Keratinocyte (primary cell): Measurements from ENCODE around the gene TTC28. TPM values are rescaled to one million over a fixed set of nuclear protein-coding genes. Genes with fewer than 3 reads are reported as not detected.

Experiments used
- DNase-seq: peaks from one replicate; pipeline ENCODE4 v3.0.0-alpha.2; 2011; ENCODE audit warnings: low read depth, missing footprints, low spot score
- FAIRE-seq: peaks from 2 replicates; lab custom pipeline; 2011; peaks lifted over from hg19 to GRCh38; lab: Jason Lieb, UNC
- H2AFZ ChIP-seq: 2 replicates; pipeline ENCODE4 v1.6.0; 2012; ENCODE audit warnings: low read length, control low read depth, inconsistent platforms; ENCODE audit not compliant: control insufficient read depth
- H3K27ac ChIP-seq: 2 replicates; pipeline ENCODE4 v1.5.1; 2011; ENCODE audit warnings: low read length; ENCODE audit not compliant: control insufficient read depth, insufficient read depth
- H3K27me3 ChIP-seq: 3 replicates; pipeline ENCODE4 v1.6.0; 2011; ENCODE audit warnings: low read length; ENCODE audit not compliant: control insufficient read depth, insufficient read depth; ENCODE audit errors: extremely low read depth
- H3K36me3 ChIP-seq, 2 experiments: 2 replicates in 1 of 2; 3 replicates in 1 of 2; pipeline ENCODE4 v1.5.1; 2011; ENCODE audit warnings: low read length in 2 of 2, mild to moderate bottlenecking in 1 of 2; ENCODE audit not compliant: control insufficient read depth in 2 of 2, insufficient read depth in 2 of 2; ENCODE audit errors: extremely low read depth in 1 of 2
- H3K4me1 ChIP-seq: 3 replicates; pipeline ENCODE4 v1.5.1; 2011; ENCODE audit warnings: low read length; ENCODE audit not compliant: control insufficient read depth, insufficient read depth; ENCODE audit errors: extremely low read depth
- H3K4me2 ChIP-seq: 3 replicates; pipeline ENCODE4 v1.6.0; 2011; ENCODE audit warnings: low read depth, low read length; ENCODE audit not compliant: control insufficient read depth, insufficient read depth; ENCODE audit errors: extremely low read depth
- H3K4me3 ChIP-seq, 3 experiments: fragments of 200-600 bp in 1 of 3; sonication (generic) in 1 of 3; 2 replicates in 2 of 3; 3 replicates in 1 of 3; pipeline ENCODE4 v1.5.1; 2011 to 2016; ENCODE audit warnings: low read length in 3 of 3, mild to moderate bottlenecking in 3 of 3, control low read depth in 2 of 3, inconsistent platforms in 1 of 3, low read depth in 1 of 3, mixed read lengths in 1 of 3, mixed run types in 1 of 3, moderate library complexity in 1 of 3; ENCODE audit not compliant: control insufficient read depth in 2 of 3, insufficient read depth in 2 of 3; ENCODE audit errors: extremely low read depth in 1 of 3
- H3K79me2 ChIP-seq: 2 replicates; pipeline ENCODE4 v1.6.0; 2012; ENCODE audit warnings: low read length; ENCODE audit not compliant: control insufficient read depth, insufficient read depth
- H3K9ac ChIP-seq: 3 replicates; pipeline ENCODE4 v1.6.0; 2011; ENCODE audit warnings: low read length; ENCODE audit not compliant: control insufficient read depth, insufficient read depth; ENCODE audit errors: extremely low read depth
- H3K9me1 ChIP-seq: 3 replicates; pipeline ENCODE4 v1.6.0; 2011; ENCODE audit warnings: low read length; ENCODE audit not compliant: control insufficient read depth, insufficient read depth; ENCODE audit errors: extremely low read depth
- H3K9me3 ChIP-seq: 2 replicates; pipeline ENCODE4 v1.5.1; 2012; ENCODE audit warnings: low read depth, low read length; ENCODE audit not compliant: control insufficient read depth
- H4K20me1 ChIP-seq: 3 replicates; pipeline ENCODE4 v1.6.0; 2011; ENCODE audit warnings: low read length; ENCODE audit not compliant: control insufficient read depth, insufficient read depth; ENCODE audit errors: extremely low read depth
- CTCF ChIP-seq, 3 experiments: IDR thresholded peaks in 1 of 3; conservative IDR thresholded peaks in 1 of 3; optimal IDR thresholded peaks in 1 of 3; 2 replicates in 2 of 3; 3 replicates in 1 of 3; pipeline versions ENCODE3 to v1.5.1; 2011; ENCODE audit warnings: low read length in 3 of 3, mild to moderate bottlenecking in 3 of 3, moderate library complexity in 2 of 3, control low read depth in 1 of 3, inconsistent platforms in 1 of 3; ENCODE audit not compliant: insufficient read depth in 2 of 3; ENCODE audit errors: extremely low read depth in 1 of 3
- EZH2 ChIP-seq: IDR thresholded peaks from one replicate; pipeline ENCODE4 v1.6.1; 2012; ENCODE audit warnings: inconsistent platforms, mild to moderate bottlenecking, low read length, moderate library complexity
- dilution Hi-C: fragments of 300-500 bp; cut with MboI; formaldehyde crosslinking; loops from one replicate; pipeline ENCODE4 v1.7.0; 2020; ENCODE audit warnings: low sequenced_read_pairs; ENCODE audit not compliant: extremely low pct_ligation_motif_present
- polyA plus RNA-seq, 5 experiments: library from polyadenylated mRNA; depleted of rRNA in 3 of 5; stranded (reverse) in 3 of 5; stranded (forward) in 1 of 5; unstranded in 1 of 5; fragments of >200 nt; gene quantifications; 1 replicate in 1 of 5; 2 replicates in 3 of 5; 3 replicates in 1 of 5; pipeline versions ENCODE4 v1.2.1 to v1.2.3, GENCODE V29; 2011 to 2012; ENCODE audit warnings: missing spikeins in 2 of 5, low read depth in 1 of 5, low replicate concordance in 1 of 5

TTC28 gene
- polyA plus RNA-seq, 1 donor (not counting 4 experiments of a cell fraction or from before 2014, with no cell fraction given): 0.66 TPM

- Histone ChIP-seq H3K9me3 (no peaks in the 10 kb centered on the region), H3K9ac (no peak overlapping the region), H3K9me1 (no peaks in the 10 kb centered on the region), H2AFZ (no peak overlapping the region), H3K4me2 (no peak overlapping the region), H4K20me1 (no peaks in the 10 kb centered on the region), H3K27me3 (no peaks in the 10 kb centered on the region), H3K4me3 (no peak overlapping the region), H3K4me1 (peaks cover 7% of the 10 kb centered on the region), H3K27ac (no peak overlapping the region), H3K79me2 (no peaks in the 10 kb centered on the region), H3K36me3 (no peaks in the 10 kb centered on the region)
- TF ChIP-seq EZH2: no peak
- no peak for TF ChIP-seq CTCF (optimal IDR thresholded peaks at IDR 0.05 in 1 of 3, IDR thresholded peaks at IDR 0.05 in 1 of 3, conservative IDR thresholded peaks at IDR 0.05 in 1 of 3; ENCODE audit: extremely low read depth in 1 of 3, insufficient read depth in 2 of 3, low read length in 3 of 3)
- dilution Hi-C loops: no loop called here
- DNase-seq (no peak), FAIRE-seq (no peak)
These were observed 131.2 kb downstream of the TTC28 start for GRCh38 chr22:28548406-28548805.

- dilution Hi-C loops: no loop called here
- H3K79me2 ChIP-seq: no peaks in the 10 kb centered on the region
- H3K27me3 ChIP-seq: no peaks in the 10 kb centered on the region
- TF ChIP-seq CTCF (optimal IDR thresholded peaks at IDR 0.05 in 1 of 3, IDR thresholded peaks at IDR 0.05 in 1 of 3, conservative IDR thresholded peaks at IDR 0.05 in 1 of 3; ENCODE audit: extremely low read depth in 1 of 3, insufficient read depth in 2 of 3, low read length in 3 of 3) (no peak), EZH2 (no peak)
- H2AFZ ChIP-seq: no peak overlapping the region
- H3K4me1 ChIP-seq: peaks cover 7% of the 10 kb centered on the region
- no peaks in the 10 kb centered on the region for H4K20me1 ChIP-seq
- no peak overlapping the region for H3K27ac ChIP-seq
- no peaks in the 10 kb centered on the region for H3K36me3 ChIP-seq
- no peak for DNase-seq
- no peaks in the 10 kb centered on the region for H3K9me1 ChIP-seq
- H3K9ac ChIP-seq: no peak overlapping the region
- H3K4me3 ChIP-seq: no peak overlapping the region
- no peak for FAIRE-seq
- H3K4me2 ChIP-seq: no peak overlapping the region
- no peaks in the 10 kb centered on the region for H3K9me3 ChIP-seq
These were observed 132.4 kb downstream of the TTC28 start for GRCh38 chr22:28547132-28547842.
